ENCODE measurements around the gene ASIC4. TPM values are rescaled to one million over a fixed set of nuclear protein-coding genes. Genes with fewer than 3 reads are reported as not detected.
A peak's percentile ranks its signal among the peaks of the same experiment; 100 is the strongest.

ASIC4 gene
- total and polyA plus RNA-seq, 2 of the 13 experiments (the other 11 are each of a cell fraction or from before 2014, with no cell fraction given) = 0.03 TPM; not detected in 1

DNA sequence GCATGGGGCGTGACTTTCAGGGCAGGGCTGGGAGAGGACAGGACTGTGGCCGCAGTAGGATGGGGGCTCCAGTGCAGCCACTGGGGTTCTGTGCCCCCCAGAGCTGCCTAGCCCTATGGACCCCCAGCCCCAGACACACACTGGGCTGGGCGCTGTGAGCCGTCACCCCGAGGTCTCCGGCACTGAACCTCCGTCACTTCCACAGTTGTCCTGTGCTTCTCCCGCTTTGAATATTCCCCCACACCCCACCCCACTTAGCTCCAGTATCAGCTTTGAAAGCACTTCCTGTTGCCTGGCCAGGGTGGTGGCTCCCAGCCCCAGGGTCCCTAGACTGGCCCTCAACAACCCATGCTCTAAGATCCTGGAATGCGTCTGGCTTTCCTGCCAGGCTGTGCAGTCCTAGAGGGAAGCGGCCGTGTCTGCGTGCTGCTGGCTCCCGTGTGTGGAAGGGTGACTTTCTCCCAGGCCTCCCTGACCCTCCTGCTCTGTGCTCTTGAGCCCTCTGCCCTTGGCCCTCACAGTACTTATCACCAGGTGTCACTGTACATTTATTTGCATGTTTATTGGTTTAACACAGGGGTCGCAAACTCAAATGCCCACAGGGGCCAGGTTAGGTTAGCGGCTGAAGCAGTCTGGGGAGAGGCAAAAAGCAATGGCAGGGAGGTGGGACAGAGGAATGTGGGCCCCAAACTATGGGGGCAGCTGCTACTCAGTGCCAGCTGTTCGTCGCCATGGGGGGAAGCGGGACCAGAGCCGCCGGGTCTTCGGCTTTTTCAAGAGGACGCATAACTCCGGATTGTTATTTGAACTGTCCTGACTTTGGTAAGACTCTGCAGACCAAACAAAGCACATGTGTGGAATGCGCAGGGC lies 47.1 kb downstream of the ASIC4 start (continued):
- TF ChIP-seq, protein P1, sequence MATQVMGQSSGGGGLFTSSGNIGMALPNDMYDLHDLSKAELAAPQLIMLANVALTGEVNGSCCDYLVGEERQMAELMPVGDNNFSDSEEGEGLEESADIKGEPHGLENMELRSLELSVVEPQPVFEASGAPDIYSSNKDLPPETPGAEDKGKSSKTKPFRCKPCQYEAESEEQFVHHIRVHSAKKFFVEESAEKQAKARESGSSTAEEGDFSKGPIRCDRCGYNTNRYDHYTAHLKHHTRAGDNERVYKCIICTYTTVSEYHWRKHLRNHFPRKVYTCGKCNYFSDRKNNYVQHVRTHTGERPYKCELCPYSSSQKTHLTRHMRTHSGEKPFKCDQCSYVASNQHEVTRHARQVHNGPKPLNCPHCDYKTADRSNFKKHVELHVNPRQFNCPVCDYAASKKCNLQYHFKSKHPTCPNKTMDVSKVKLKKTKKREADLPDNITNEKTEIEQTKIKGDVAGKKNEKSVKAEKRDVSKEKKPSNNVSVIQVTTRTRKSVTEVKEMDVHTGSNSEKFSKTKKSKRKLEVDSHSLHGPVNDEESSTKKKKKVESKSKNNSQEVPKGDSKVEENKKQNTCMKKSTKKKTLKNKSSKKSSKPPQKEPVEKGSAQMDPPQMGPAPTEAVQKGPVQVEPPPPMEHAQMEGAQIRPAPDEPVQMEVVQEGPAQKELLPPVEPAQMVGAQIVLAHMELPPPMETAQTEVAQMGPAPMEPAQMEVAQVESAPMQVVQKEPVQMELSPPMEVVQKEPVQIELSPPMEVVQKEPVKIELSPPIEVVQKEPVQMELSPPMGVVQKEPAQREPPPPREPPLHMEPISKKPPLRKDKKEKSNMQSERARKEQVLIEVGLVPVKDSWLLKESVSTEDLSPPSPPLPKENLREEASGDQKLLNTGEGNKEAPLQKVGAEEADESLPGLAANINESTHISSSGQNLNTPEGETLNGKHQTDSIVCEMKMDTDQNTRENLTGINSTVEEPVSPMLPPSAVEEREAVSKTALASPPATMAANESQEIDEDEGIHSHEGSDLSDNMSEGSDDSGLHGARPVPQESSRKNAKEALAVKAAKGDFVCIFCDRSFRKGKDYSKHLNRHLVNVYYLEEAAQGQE (IDR thresholded peaks at IDR 0.05; ENCODE audit: borderline replicate concordance in 1 of 2, low read depth in 1 of 2, low read length in 2 of 2) = no peak
- no peak for TF ChIP-seq ZNF326 (CRISPR knock-in tag; IDR thresholded peaks at IDR 0.05; ENCODE audit: borderline replicate concordance)
- peak; percentile 40; the same call in 1 of the 2 replicates for TF ChIP-seq ELF3 (CRISPR knock-in tag; IDR thresholded peaks at IDR 0.05)
- TF ChIP-seq, protein P2, sequence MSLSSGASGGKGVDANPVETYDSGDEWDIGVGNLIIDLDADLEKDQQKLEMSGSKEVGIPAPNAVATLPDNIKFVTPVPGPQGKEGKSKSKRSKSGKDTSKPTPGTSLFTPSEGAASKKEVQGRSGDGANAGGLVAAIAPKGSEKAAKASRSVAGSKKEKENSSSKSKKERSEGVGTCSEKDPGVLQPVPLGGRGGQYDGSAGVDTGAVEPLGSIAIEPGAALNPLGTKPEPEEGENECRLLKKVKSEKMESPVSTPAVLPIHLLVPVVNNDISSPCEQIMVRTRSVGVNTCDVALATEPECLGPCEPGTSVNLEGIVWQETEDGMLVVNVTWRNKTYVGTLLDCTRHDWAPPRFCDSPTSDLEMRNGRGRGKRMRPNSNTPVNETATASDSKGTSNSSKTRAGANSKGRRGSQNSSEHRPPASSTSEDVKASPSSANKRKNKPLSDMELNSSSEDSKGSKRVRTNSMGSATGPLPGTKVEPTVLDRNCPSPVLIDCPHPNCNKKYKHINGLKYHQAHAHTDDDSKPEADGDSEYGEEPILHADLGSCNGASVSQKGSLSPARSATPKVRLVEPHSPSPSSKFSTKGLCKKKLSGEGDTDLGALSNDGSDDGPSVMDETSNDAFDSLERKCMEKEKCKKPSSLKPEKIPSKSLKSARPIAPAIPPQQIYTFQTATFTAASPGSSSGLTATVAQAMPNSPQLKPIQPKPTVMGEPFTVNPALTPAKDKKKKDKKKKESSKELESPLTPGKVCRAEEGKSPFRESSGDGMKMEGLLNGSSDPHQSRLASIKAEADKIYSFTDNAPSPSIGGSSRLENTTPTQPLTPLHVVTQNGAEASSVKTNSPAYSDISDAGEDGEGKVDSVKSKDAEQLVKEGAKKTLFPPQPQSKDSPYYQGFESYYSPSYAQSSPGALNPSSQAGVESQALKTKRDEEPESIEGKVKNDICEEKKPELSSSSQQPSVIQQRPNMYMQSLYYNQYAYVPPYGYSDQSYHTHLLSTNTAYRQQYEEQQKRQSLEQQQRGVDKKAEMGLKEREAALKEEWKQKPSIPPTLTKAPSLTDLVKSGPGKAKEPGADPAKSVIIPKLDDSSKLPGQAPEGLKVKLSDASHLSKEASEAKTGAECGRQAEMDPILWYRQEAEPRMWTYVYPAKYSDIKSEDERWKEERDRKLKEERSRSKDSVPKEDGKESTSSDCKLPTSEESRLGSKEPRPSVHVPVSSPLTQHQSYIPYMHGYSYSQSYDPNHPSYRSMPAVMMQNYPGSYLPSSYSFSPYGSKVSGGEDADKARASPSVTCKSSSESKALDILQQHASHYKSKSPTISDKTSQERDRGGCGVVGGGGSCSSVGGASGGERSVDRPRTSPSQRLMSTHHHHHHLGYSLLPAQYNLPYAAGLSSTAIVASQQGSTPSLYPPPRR (CRISPR knock-in tag; IDR thresholded peaks at IDR 0.05; ENCODE audit: borderline replicate concordance) = peak; percentile 45
- peak; percentile 36 for TF ChIP-seq SRSF1 (optimal IDR thresholded peaks at IDR 0.05; ENCODE audit: low read depth, low read length)
- TF ChIP-seq ZFX (CRISPR knock-in tag; IDR thresholded peaks at IDR 0.05; ENCODE audit: low read depth) = peak; percentile 18; the same call in 1 of the 2 replicates
- TF ChIP-seq ZSCAN25 (CRISPR knock-in tag; IDR thresholded peaks at IDR 0.05) = 0 out of 2 replicates have a peak, but pooled peaks have one; percentile 34
- TF ChIP-seq, protein P3, sequence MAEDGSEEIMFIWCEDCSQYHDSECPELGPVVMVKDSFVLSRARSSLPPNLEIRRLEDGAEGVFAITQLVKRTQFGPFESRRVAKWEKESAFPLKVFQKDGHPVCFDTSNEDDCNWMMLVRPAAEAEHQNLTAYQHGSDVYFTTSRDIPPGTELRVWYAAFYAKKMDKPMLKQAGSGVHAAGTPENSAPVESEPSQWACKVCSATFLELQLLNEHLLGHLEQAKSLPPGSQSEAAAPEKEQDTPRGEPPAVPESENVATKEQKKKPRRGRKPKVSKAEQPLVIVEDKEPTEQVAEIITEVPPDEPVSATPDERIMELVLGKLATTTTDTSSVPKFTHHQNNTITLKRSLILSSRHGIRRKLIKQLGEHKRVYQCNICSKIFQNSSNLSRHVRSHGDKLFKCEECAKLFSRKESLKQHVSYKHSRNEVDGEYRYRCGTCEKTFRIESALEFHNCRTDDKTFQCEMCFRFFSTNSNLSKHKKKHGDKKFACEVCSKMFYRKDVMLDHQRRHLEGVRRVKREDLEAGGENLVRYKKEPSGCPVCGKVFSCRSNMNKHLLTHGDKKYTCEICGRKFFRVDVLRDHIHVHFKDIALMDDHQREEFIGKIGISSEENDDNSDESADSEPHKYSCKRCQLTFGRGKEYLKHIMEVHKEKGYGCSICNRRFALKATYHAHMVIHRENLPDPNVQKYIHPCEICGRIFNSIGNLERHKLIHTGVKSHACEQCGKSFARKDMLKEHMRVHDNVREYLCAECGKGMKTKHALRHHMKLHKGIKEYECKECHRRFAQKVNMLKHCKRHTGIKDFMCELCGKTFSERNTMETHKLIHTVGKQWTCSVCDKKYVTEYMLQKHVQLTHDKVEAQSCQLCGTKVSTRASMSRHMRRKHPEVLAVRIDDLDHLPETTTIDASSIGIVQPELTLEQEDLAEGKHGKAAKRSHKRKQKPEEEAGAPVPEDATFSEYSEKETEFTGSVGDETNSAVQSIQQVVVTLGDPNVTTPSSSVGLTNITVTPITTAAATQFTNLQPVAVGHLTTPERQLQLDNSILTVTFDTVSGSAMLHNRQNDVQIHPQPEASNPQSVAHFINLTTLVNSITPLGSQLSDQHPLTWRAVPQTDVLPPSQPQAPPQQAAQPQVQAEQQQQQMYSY (CRISPR knock-in tag; IDR thresholded peaks at IDR 0.05) = no peak
- TF ChIP-seq SMC3 (IDR thresholded peaks at IDR 0.05; ENCODE audit: low read length) = 0 out of 2 replicates have a peak, but pooled peaks have one; percentile 5
- no peak for TF ChIP-seq ZNF451 (CRISPR knock-in tag; IDR thresholded peaks at IDR 0.05)
- TF ChIP-seq KLF9 (CRISPR knock-in tag; IDR thresholded peaks at IDR 0.05; ENCODE audit: low read depth) = no peak
- no peak for TF ChIP-seq ATM (IDR thresholded peaks at IDR 0.05; ENCODE audit: borderline replicate concordance)
- TF ChIP-seq ZBTB20 (CRISPR knock-in tag; IDR thresholded peaks at IDR 0.05; ENCODE audit: borderline replicate concordance, low read depth) = peak; percentile 43; the same call in 1 of the 2 replicates
- no peak for TF ChIP-seq FOXM1 (CRISPR knock-in tag; IDR thresholded peaks at IDR 0.05)
- 0 out of 3 replicates have a peak, but pooled peaks have one; percentile 18 for TF ChIP-seq MXI1 (IDR thresholded peaks at IDR 0.05; ENCODE audit: borderline replicate concordance, low read depth, low read length)

All from HepG2 (cell line).